ENCODE measurements around the gene ALDOA.

Gene ALDOA

GRCh38 chr16:30046178-30046577 lies 19.4 kb upstream of the ALDOA start:
- no peak for DNase-seq

GRCh38 chr16:30046588-30046987 lies 19.0 kb upstream of the ALDOA start:
- DNase-seq = no peak

- DNase-seq = no peak
These were observed 15.7 kb upstream of the ALDOA start for GRCh38 chr16:30049871-30050270.

- no peak for DNase-seq
These were observed 14.0 kb upstream of the ALDOA start for GRCh38 chr16:30051518-30051917.

- peak; percentile 92 for DNase-seq
These were observed 12.7 kb upstream of the ALDOA start for GRCh38 chr16:30052671-30053372.

GRCh38 chr16:30053376-30054015 lies 12.1 kb upstream of the ALDOA start:
- peak; percentile 37 for DNase-seq

GRCh38 chr16:30054451-30054850 lies 11.1 kb upstream of the ALDOA start:
- no peak for DNase-seq

GRCh38 chr16:30054959-30055553 lies 10.5 kb upstream of the ALDOA start:
- DNase-seq = no peak

- no peak for DNase-seq
These were observed 5.2 kb upstream of the ALDOA start for GRCh38 chr16:30060346-30060745.

- DNase-seq = no peak
These were observed 4.6 kb upstream of the ALDOA start for GRCh38 chr16:30060836-30061554.

GRCh38 chr16:30063278-30063892 lies 2.2 kb upstream of the ALDOA start:
- no peak for DNase-seq

GRCh38 chr16:30063893-30064728 lies 1.4 kb upstream of the ALDOA start:
- no peak for DNase-seq

- no peak for DNase-seq
These were observed 845 bp upstream of the ALDOA start for GRCh38 chr16:30064729-30065101.

GRCh38 chr16:30065943-30066760 lies 592 bp downstream of the ALDOA start:
- no peak for DNase-seq

GRCh38 chr16:30066761-30067583 lies 1.4 kb downstream of the ALDOA start:
- DNase-seq = no peak

- DNase-seq = no peak
These were observed 2.0 kb downstream of the ALDOA start for GRCh38 chr16:30067584-30067916.

- DNase-seq = no peak
These were observed 2.8 kb downstream of the ALDOA start for GRCh38 chr16:30068333-30068732.

- DNase-seq = no peak
These were observed 3.4 kb downstream of the ALDOA start for GRCh38 chr16:30068750-30069610.

- DNase-seq = no peak
These were observed 4.3 kb downstream of the ALDOA start for GRCh38 chr16:30069611-30070462.
